Nephron progenitor cell (in vitro differentiated cells): ENCODE measurements around the gene HOXD12.
A peak's percentile ranks its signal among the peaks of the same experiment; 100 is the strongest.

ENCODE experiments used
- DNase-seq: peaks from one replicate; pipeline ENCODE4 v3.0.0; 2021
- H3K27ac Mint-ChIP-seq: 2 replicates; pipeline ENCODE4 v1.8.0; 2021; ENCODE audit warnings: mild to moderate bottlenecking, moderate library complexity, mixed read lengths
- H3K27me3 Mint-ChIP-seq: 2 replicates; pipeline ENCODE4 v1.8.0; 2021; ENCODE audit warnings: mild to moderate bottlenecking, low read depth, mixed read lengths; ENCODE audit not compliant: poor library complexity
- H3K36me3 Mint-ChIP-seq: 2 replicates; pipeline ENCODE4 v1.8.0; 2021; ENCODE audit warnings: low read depth, mixed read lengths
- H3K4me1 Mint-ChIP-seq: 2 replicates; pipeline ENCODE4 v1.8.0; 2021; ENCODE audit warnings: mixed read lengths
- H3K4me3 Mint-ChIP-seq: 2 replicates; pipeline ENCODE4 v1.8.0; 2021; ENCODE audit warnings: mild to moderate bottlenecking, moderate library complexity, mixed read lengths
- H3K9me3 Mint-ChIP-seq: 2 replicates; pipeline ENCODE4 v1.8.0; 2021; ENCODE audit warnings: mild to moderate bottlenecking, moderate library complexity, mixed read lengths
- TF ChIP-seq, protein P1 (sequence below): fragments of 200-600 bp; sonication (generic); IDR thresholded peaks from 2 replicates; pipeline ENCODE4 v1.5.0; 2021; ENCODE audit warnings: antibody characterized with exemption

Gene HOXD12

DNA sequence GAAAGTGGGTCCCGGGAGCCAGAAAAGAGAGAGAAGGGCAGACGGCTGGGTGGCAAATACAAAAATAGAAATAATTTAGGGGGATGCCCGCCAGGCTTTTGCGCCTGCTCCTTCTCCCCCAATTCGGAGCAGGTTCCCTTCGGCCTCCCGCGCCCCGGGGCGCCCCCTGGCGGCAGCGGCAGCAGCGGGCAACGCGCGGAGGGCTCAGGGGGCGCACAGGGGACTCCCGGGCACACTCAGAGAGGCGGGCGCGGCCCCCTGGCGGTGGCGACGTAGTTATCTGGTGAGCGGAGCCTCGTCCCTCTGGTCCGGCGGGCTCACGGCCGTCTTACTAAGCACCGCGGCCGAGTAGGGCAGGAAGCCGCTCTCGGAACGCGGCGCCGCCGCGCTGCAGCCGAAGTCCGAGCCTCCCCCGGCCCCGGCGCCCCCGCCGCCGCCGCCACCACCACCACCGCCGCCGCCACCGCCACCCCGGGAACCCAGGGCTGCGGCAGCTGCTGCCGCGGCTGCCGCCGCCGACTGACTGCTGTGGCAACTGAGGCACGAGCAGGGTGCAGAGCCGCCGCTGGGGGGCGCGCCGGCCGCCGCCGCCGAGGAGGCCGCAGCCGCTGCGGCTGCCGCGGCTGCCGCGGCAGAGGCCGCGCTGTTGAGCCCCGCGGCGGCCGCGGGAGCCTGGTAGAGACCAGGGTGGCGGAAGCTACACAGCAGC is 19.6 kb upstream of the HOXD12 start:
- peaks cover 10% of the 10 kb centered on the region for H3K9me3 Mint-ChIP-seq
- H3K36me3 Mint-ChIP-seq, result no peaks in the 10 kb centered on the region
- H3K27me3 Mint-ChIP-seq, result peaks cover 99% of the 10 kb centered on the region
- TF ChIP-seq, protein P1, sequence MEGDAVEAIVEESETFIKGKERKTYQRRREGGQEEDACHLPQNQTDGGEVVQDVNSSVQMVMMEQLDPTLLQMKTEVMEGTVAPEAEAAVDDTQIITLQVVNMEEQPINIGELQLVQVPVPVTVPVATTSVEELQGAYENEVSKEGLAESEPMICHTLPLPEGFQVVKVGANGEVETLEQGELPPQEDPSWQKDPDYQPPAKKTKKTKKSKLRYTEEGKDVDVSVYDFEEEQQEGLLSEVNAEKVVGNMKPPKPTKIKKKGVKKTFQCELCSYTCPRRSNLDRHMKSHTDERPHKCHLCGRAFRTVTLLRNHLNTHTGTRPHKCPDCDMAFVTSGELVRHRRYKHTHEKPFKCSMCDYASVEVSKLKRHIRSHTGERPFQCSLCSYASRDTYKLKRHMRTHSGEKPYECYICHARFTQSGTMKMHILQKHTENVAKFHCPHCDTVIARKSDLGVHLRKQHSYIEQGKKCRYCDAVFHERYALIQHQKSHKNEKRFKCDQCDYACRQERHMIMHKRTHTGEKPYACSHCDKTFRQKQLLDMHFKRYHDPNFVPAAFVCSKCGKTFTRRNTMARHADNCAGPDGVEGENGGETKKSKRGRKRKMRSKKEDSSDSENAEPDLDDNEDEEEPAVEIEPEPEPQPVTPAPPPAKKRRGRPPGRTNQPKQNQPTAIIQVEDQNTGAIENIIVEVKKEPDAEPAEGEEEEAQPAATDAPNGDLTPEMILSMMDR, result peak; percentile 96
- DNase-seq, result peak; percentile 85
- H3K4me3 Mint-ChIP-seq, result peak overlapping the region; percentile 66
- no peak overlapping the region for H3K27ac Mint-ChIP-seq
- peaks cover 29% of the 10 kb centered on the region for H3K4me1 Mint-ChIP-seq

DNA sequence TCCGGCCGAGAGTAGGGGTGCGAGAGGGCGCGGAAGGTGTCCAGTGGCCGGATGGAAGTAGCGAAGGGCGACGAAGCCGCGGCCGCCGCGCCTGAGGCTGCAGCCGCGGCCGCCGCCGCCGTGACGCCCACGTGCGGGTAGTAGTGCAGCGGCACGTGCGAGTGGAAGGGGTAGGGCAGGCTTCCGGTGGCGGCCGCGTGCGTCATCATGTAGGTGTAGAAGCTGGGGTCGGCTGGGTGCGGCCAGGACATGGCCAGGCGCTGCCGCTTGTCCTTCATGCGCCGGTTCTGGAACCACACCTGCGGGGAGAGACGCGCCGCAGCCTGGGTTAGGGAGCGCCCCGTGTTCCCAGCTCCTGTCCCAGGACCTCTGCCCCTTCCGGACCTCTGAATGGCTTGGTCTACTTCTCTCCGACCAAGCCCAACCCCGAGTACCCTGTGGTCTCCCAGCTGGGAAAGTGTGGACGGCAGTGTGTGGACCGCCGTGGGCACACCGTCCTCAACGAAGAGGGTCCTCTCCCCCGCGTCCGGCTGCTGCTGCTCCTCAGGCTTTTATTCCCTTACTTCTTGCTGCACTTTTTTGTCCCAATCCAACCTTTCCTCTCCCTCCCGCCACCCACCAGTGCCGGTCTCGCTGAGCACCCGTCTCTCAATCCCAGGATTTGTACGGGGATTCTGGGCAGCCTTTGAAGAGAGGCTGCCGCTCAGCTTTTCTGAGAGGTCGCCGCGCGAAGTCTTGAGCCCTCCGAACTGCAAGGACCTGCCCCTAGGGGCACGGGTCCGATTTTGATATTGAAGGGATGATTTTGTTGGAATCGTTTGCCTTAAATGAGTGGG is 18.8 kb upstream of the HOXD12 start:
- Mint-ChIP-seq H3K27me3 (peaks cover 99% of the 10 kb centered on the region), H3K9me3 (peaks cover 10% of the 10 kb centered on the region), H3K27ac (no peak overlapping the region), H3K4me1 (peaks cover 25% of the 10 kb centered on the region), H3K4me3 (peak overlapping the region; percentile 65), H3K36me3 (no peaks in the 10 kb centered on the region)
- DNase-seq, result peak; percentile 53
- TF ChIP-seq, protein P1, result no peak

DNA sequence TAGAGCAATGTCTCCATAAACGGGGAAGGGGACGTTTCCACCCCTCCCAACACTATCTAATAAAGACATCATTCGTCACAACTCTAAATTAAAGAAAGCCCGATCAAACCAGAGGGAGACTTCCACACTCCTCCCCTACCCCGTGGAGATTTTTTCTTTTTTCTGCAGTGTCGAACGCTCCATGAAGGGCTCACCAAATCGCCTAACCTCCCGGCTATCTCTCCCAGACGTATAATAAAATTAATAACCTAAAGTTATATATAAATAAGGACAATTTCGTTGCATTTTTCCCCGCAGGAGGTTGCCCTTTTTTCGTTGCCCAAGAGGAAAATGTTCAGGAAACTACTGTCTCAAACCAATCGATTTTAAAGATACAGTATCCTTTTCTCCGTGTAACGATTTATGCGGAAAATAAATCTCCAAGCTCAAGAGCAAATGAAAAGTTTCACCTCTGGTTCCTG is 18.2 kb upstream of the HOXD12 start:
- Mint-ChIP-seq H3K27ac (no peak overlapping the region), H3K27me3 (peaks cover 99% of the 10 kb centered on the region), H3K36me3 (no peaks in the 10 kb centered on the region), H3K4me1 (peaks cover 25% of the 10 kb centered on the region), H3K9me3 (peaks cover 10% of the 10 kb centered on the region), H3K4me3 (peak overlapping the region; percentile 49)
- no peak for DNase-seq
- TF ChIP-seq, protein P1, result no peak

DNA sequence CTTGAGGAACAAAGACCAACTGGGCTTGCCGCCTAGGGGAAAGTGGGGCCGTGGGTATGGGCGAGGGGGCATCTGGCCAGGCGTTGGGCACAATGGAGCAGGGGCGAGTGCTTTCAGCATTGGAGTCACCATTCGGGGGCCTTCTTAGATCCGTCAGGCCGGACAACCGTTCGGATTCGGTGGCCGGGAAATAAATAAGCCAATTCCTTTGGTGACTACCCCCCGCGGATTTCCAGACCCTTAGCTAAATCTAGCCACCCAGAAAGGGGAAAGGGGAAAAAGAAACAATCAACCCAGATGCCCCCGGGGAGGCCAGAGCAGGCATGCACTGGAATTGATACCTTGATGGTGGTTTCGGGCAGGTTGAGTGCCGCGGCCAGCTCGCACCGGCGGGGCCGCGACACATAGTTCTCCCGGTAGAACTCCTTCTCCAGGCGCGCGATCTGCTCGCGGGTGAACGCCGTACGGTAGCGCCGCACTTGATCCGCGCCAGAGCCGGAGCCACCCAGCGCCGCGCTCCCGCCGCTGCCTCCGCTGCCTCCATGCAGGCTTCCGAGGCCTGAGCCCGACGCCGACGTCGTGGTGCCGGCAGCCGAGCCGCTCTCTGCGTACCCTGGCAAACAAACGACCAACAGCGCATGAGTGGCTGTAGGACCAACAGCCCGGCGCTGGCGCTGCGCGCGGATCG is 17.6 kb upstream of the HOXD12 start:
- Mint-ChIP-seq H3K9me3 (peaks cover 12% of the 10 kb centered on the region), H3K27ac (no peak overlapping the region), H3K4me3 (no peak overlapping the region), H3K36me3 (no peaks in the 10 kb centered on the region), H3K4me1 (peaks cover 25% of the 10 kb centered on the region), H3K27me3 (peaks cover 99% of the 10 kb centered on the region)
- DNase-seq, result peak; percentile 65
- TF ChIP-seq, protein P1, result no peak

DNA sequence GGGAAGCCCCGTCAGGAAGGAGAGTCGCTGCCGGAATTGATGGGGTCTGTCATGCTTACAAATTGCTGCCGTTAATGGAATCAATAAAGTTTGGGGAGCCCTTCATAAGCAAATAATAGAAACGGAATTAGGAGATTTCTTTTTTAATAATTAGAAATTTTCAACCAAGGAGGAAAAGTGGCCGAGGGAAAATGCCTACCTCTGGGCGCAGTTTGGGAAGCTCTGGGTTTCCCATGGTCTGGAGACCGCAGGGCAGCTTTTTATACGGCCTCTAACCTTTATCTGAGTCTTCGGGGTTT is 17.1 kb upstream of the HOXD12 start:
- no peak overlapping the region for H3K27ac Mint-ChIP-seq
- peaks cover 17% of the 10 kb centered on the region for H3K9me3 Mint-ChIP-seq
- DNase-seq, result no peak
- no peak overlapping the region for H3K4me3 Mint-ChIP-seq
- H3K36me3 Mint-ChIP-seq, result no peaks in the 10 kb centered on the region
- peaks cover 99% of the 10 kb centered on the region for H3K27me3 Mint-ChIP-seq
- H3K4me1 Mint-ChIP-seq, result peaks cover 25% of the 10 kb centered on the region
- TF ChIP-seq, protein P1, result no peak
